OCI-LY1 (cell line): ENCODE results near the gene RANBP3L.

Source experiments
- H2AFZ ChIP-seq: fragments of 200-600 bp; sonication (generic), shearing (Covaris generic); 2 replicates; pipeline ENCODE4 v1.6.0; 2014; ENCODE audit warnings: antibody characterized with exemption, mild to moderate bottlenecking, low read length
- H3F3A ChIP-seq: fragments of 200-600 bp; sonication (generic), shearing (Covaris generic); 2 replicates; pipeline ENCODE4 v1.6.0; 2014; ENCODE audit warnings: mild to moderate bottlenecking, antibody characterized with exemption, low read length, moderate library complexity; ENCODE audit not compliant: insufficient read depth
- H3K27ac ChIP-seq: fragments of 200-600 bp; sonication (generic); 2 replicates; pipeline ENCODE4 v1.5.1; 2014; ENCODE audit warnings: low read length, mixed run types, mild to moderate bottlenecking, low read depth; ENCODE audit not compliant: poor library complexity, severe bottlenecking
- H3K27me3 ChIP-seq: fragments of 200-600 bp; sonication (generic); 2 replicates; pipeline ENCODE4 v1.6.0; 2014; ENCODE audit warnings: antibody characterized with exemption, mild to moderate bottlenecking, low read length, moderate library complexity; ENCODE audit not compliant: insufficient read depth
- H3K36me3 ChIP-seq: fragments of 200-600 bp; sonication (generic); 2 replicates; pipeline ENCODE4 v1.6.1; 2014; ENCODE audit warnings: mild to moderate bottlenecking, antibody characterized with exemption, low read length, moderate library complexity, mixed read lengths; ENCODE audit not compliant: insufficient read depth
- H3K4me1 ChIP-seq: fragments of 200-600 bp; sonication (generic); 2 replicates; pipeline ENCODE4 v1.5.1; 2014; ENCODE audit warnings: mild to moderate bottlenecking, low read length, moderate library complexity; ENCODE audit not compliant: insufficient read depth, severe bottlenecking
- H3K4me2 ChIP-seq: fragments of 200-600 bp; sonication (generic), shearing (Covaris generic); 2 replicates; pipeline ENCODE4 v1.6.1; 2014; ENCODE audit warnings: low read length
- H3K4me3 ChIP-seq: fragments of 200-600 bp; sonication (generic); 2 replicates; pipeline ENCODE4 v1.5.1; 2014; ENCODE audit warnings: low read length, low read depth, mild to moderate bottlenecking, mixed read lengths; ENCODE audit not compliant: poor library complexity, severe bottlenecking
- H3K79me2 ChIP-seq: fragments of 200-600 bp; shearing (Covaris generic); 2 replicates; pipeline ENCODE4 v1.6.1; 2016; ENCODE audit warnings: mixed run types, low read length, mixed read lengths; ENCODE audit not compliant: insufficient read depth
- H3K9ac ChIP-seq: fragments of 200-600 bp; sonication (generic), shearing (Covaris generic); 2 replicates; pipeline ENCODE4 v1.6.1; 2014; ENCODE audit warnings: mild to moderate bottlenecking, low read length, mixed read lengths
- H3K9me2 ChIP-seq: fragments of 200-600 bp; sonication (generic), shearing (Covaris generic); 2 replicates; pipeline ENCODE4 v1.6.1; 2014; ENCODE audit warnings: low read depth, mild to moderate bottlenecking, low read length, mixed read lengths
- H3K9me3 ChIP-seq: fragments of 200-600 bp; shearing (Covaris generic); 2 replicates; pipeline ENCODE4 v1.6.1; 2014; ENCODE audit warnings: low read length, mixed read lengths
- H4K20me1 ChIP-seq: fragments of 200-600 bp; sonication (generic), shearing (Covaris generic); 2 replicates; pipeline ENCODE4 v1.6.0; 2016; ENCODE audit warnings: mild to moderate bottlenecking, low read length; ENCODE audit not compliant: insufficient read depth
- EZH2 ChIP-seq: fragments of 200-600 bp; sonication (generic), shearing (Covaris generic); IDR thresholded peaks from 2 replicates; pipeline ENCODE4 v1.8.0; 2017; ENCODE audit warnings: borderline replicate concordance, mixed run types, mild to moderate bottlenecking, antibody characterized with exemption, low read length, moderate library complexity, mixed read lengths
- TF ChIP-seq, protein P1 (sequence below): fragments of 200-600 bp; sonication (generic), shearing (Covaris generic); IDR thresholded peaks from 2 replicates; pipeline ENCODE4 v1.5.1; 2017; ENCODE audit warnings: mild to moderate bottlenecking, antibody characterized with exemption, low read length, moderate library complexity, mixed read lengths

Gene RANBP3L

GRCh38 chr5:36300927-36301540, 668 bp downstream of the RANBP3L start:
- no peaks in the 10 kb centered on the region for H3K79me2 ChIP-seq
- no peaks in the 10 kb centered on the region for H3K4me1 ChIP-seq
- TF ChIP-seq, protein P1, sequence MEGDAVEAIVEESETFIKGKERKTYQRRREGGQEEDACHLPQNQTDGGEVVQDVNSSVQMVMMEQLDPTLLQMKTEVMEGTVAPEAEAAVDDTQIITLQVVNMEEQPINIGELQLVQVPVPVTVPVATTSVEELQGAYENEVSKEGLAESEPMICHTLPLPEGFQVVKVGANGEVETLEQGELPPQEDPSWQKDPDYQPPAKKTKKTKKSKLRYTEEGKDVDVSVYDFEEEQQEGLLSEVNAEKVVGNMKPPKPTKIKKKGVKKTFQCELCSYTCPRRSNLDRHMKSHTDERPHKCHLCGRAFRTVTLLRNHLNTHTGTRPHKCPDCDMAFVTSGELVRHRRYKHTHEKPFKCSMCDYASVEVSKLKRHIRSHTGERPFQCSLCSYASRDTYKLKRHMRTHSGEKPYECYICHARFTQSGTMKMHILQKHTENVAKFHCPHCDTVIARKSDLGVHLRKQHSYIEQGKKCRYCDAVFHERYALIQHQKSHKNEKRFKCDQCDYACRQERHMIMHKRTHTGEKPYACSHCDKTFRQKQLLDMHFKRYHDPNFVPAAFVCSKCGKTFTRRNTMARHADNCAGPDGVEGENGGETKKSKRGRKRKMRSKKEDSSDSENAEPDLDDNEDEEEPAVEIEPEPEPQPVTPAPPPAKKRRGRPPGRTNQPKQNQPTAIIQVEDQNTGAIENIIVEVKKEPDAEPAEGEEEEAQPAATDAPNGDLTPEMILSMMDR = no peak
- no peak for TF ChIP-seq EZH2
- no peaks in the 10 kb centered on the region for H3K36me3 ChIP-seq
- H3K9ac ChIP-seq = no peak overlapping the region
- H3K9me2 ChIP-seq = no peaks in the 10 kb centered on the region
- no peaks in the 10 kb centered on the region for H3F3A ChIP-seq
- no peak overlapping the region for H2AFZ ChIP-seq
- H3K27ac ChIP-seq = no peak overlapping the region
- no peaks in the 10 kb centered on the region for H3K27me3 ChIP-seq
- H3K9me3 ChIP-seq = no peaks in the 10 kb centered on the region
- no peak overlapping the region for H3K4me2 ChIP-seq
- H3K4me3 ChIP-seq = no peak overlapping the region
- no peaks in the 10 kb centered on the region for H4K20me1 ChIP-seq

DNA sequence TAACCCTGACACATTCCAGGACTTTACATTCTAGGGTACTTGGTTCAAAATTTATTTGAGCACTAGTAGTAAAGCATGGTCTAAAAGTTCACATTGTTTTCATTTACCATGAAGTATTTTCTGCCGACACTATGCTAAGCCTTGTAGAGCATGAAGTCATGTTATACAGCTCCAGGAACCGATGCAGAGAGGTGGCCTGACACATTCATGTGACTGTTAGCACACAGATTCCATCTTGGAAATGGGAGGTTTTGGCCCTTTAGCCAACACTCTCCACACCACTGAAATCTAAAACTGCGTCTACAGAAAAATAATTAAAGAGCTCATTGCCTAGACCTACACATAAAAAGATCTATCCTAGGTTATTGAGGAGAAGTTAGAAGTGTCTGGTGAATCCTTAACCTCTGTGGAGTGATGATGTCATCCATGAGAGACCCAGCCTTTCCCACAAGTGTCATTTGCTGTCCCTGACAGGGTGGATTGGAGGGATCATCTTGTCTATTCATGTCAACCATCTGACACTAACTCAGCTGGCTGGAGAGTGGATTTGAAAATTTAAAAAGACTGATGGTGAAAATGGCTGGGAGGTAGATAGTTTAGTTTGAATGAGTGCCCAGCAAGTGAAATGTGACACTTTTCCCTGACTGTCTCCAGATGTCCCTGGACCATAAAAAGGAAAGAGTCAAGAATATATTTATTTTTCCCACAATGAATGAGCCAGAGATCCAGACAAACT, 1.3 kb downstream of the RANBP3L start:
- H3K36me3 ChIP-seq = no peaks in the 10 kb centered on the region
- no peaks in the 10 kb centered on the region for H3K9me2 ChIP-seq
- H3F3A ChIP-seq = no peaks in the 10 kb centered on the region
- H3K79me2 ChIP-seq = no peaks in the 10 kb centered on the region
- no peak overlapping the region for H3K27ac ChIP-seq
- H3K9me3 ChIP-seq = no peaks in the 10 kb centered on the region
- H3K4me2 ChIP-seq = no peak overlapping the region
- H3K27me3 ChIP-seq = no peaks in the 10 kb centered on the region
- no peak overlapping the region for H3K9ac ChIP-seq
- TF ChIP-seq EZH2 = no peak
- TF ChIP-seq, protein P1 = no peak
- no peaks in the 10 kb centered on the region for H3K4me1 ChIP-seq
- no peak overlapping the region for H3K4me3 ChIP-seq
- no peaks in the 10 kb centered on the region for H4K20me1 ChIP-seq
- H2AFZ ChIP-seq = no peak overlapping the region

- TF ChIP-seq, protein P1 = no peak
- no peak for TF ChIP-seq EZH2
- H3K4me3 ChIP-seq = no peak overlapping the region
- H3K27ac ChIP-seq = no peak overlapping the region
- no peaks in the 10 kb centered on the region for H3K9me3 ChIP-seq
- H3K4me2 ChIP-seq = no peak overlapping the region
- H3K9ac ChIP-seq = no peak overlapping the region
- H3K27me3 ChIP-seq = no peaks in the 10 kb centered on the region
- no peaks in the 10 kb centered on the region for H3K4me1 ChIP-seq
- no peaks in the 10 kb centered on the region for H3K79me2 ChIP-seq
- no peak overlapping the region for H2AFZ ChIP-seq
- no peaks in the 10 kb centered on the region for H3K9me2 ChIP-seq
- H3F3A ChIP-seq = no peaks in the 10 kb centered on the region
- no peaks in the 10 kb centered on the region for H3K36me3 ChIP-seq
- H4K20me1 ChIP-seq = no peaks in the 10 kb centered on the region
Measured at GRCh38 chr5:36298552-36298951, 3.1 kb downstream of the RANBP3L start.
